KMS-11 (cell line): ENCODE data around the gene HPN.

Experiments used
- H2AFZ ChIP-seq: fragments of 200-600 bp; sonication (generic); 2 replicates; pipeline ENCODE4 v1.6.1; 2016; ENCODE audit warnings: antibody characterized with exemption, mixed run types, low read depth
- H3K27ac ChIP-seq: fragments of 200-600 bp; sonication (generic); 2 replicates; pipeline ENCODE4 v1.6.1; 2016; ENCODE audit warnings: mild to moderate bottlenecking, mixed run types
- H3K27me3 ChIP-seq: fragments of 200-600 bp; sonication (generic); 2 replicates; pipeline ENCODE4 v1.6.1; 2017; ENCODE audit warnings: mild to moderate bottlenecking, low read depth, mixed run types, moderate library complexity; ENCODE audit not compliant: insufficient read depth
- H3K36me3 ChIP-seq: fragments of 200-600 bp; sonication (generic); 2 replicates; pipeline ENCODE4 v1.6.1; 2017; ENCODE audit warnings: mild to moderate bottlenecking, mixed run types; ENCODE audit not compliant: insufficient read depth
- H3K4me1 ChIP-seq: fragments of 200-600 bp; sonication (generic); 2 replicates; pipeline ENCODE4 v1.6.1; 2016; ENCODE audit warnings: mild to moderate bottlenecking, low read depth, mixed run types; ENCODE audit not compliant: poor library complexity, severe bottlenecking
- H3K4me2 ChIP-seq: fragments of 200-600 bp; sonication (generic); 2 replicates; pipeline ENCODE4 v1.7.0; 2016; ENCODE audit warnings: mild to moderate bottlenecking, mixed run types
- H3K4me3 ChIP-seq: fragments of 200-600 bp; sonication (generic); IDR thresholded peaks from 2 replicates; pipeline ENCODE4 v1.6.1; 2017; ENCODE audit warnings: low read depth, low read length, mixed read lengths; ENCODE audit not compliant: insufficient read depth
- H3K79me2 ChIP-seq: fragments of 200-600 bp; sonication (generic); 2 replicates; pipeline ENCODE4 v1.6.1; 2016; ENCODE audit warnings: low read depth, mixed run types; ENCODE audit not compliant: insufficient read depth
- H3K9ac ChIP-seq: fragments of 200-600 bp; sonication (generic); 2 replicates; pipeline ENCODE4 v1.6.1; 2016; ENCODE audit warnings: mild to moderate bottlenecking, mixed run types
- H4K20me1 ChIP-seq: fragments of 200-600 bp; sonication (generic); 2 replicates; pipeline ENCODE4 v1.6.1; 2016; ENCODE audit warnings: mild to moderate bottlenecking, mixed run types; ENCODE audit not compliant: insufficient read depth
- CTCF ChIP-seq: fragments of 200-600 bp; sonication (generic); conservative IDR thresholded peaks from 2 replicates; pipeline ENCODE4 v1.6.1; 2017; ENCODE audit warnings: low read depth, mild to moderate bottlenecking, antibody characterized with exemption, low read length, moderate library complexity, mixed read lengths

HPN gene

DNA sequence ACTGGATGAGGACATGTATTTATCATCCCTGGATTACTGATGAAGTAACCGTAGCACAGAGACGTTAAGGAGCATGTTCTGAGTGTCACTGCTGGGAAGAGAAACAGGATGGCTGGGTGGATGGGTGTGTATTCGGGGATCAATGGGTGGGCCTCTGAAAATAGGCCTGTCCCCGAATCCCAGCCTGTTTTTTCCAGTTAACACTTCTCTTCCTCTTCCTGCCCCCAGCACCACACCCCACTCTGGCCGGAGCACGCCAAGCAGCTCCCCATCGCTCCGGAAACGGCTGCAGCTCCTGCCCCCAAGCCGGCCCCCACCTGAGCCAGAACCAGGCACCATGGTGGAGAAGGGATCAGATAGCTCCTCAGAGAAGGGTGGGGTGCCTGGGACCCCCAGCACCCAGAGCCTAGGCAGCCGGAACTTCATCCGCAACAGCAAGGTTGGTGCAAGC lies 32.6 kb upstream of the HPN start:
- H3K27me3 ChIP-seq: no peaks in the 10 kb centered on the region

DNA sequence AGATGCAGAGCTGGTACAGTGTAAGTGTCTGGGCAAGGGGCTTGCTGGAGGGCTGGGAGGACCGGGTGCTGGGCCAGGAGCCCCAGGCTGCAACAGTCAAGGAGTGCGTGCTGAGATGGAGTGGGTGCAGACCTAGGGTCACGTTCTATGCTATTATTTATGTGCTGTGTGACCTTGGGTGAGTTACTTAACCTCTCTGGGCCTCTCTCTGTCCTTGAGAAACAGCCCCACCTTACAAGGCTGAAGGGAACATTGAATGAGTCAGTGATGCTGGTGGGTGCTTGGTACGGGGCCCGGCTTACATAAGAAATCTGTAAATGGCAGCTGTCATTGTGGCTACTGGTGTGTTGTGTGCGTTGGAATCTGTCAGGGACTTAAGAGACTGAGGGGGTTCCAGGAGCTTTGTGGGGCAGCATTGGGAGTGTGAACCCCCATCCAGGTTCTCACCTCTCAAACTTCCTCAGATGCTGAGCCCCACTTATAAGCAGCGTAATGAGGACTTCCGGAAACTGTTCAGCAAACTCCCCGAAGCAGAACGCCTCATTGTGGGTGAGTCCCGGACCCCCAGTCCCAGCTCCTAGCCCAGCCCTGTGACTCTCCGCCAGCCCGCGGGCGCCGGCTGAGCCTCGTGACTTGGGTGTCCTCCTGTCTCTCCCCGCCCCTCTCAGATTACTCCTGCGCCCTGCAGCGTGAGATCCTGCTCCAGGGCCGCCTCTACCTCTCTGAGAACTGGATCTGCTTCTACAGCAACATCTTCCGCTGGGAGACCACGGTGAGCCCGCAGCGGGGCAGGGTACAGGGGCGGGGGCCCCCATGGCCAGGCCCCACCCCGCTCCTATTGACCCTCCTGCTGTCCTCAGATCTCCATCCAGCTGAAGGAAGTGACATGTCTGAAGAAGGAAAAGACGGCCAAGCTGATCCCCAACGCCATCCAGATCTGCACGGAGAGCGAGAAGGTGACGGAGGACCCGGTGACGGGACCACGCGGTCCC lies 31.8 kb upstream of the HPN start:
- Histone ChIP-seq H3K4me2 (no peak overlapping the region), H3K4me1 (no peaks in the 10 kb centered on the region), H3K4me3 (no peak overlapping the region), H3K27ac (no peak overlapping the region), H3K27me3 (no peaks in the 10 kb centered on the region), H3K79me2 (no peaks in the 10 kb centered on the region), H3K36me3 (no peaks in the 10 kb centered on the region), H3K9ac (no peak overlapping the region), H2AFZ (no peak overlapping the region), H4K20me1 (no peaks in the 10 kb centered on the region)
- no peak for TF ChIP-seq CTCF

More for the DNA sequence above, 32.6 kb upstream of the HPN start:
- H3K27ac ChIP-seq: no peak overlapping the region
- no peak for TF ChIP-seq CTCF
- no peak overlapping the region for H3K4me3 ChIP-seq
- H3K4me2 ChIP-seq: no peak overlapping the region
- no peaks in the 10 kb centered on the region for H3K79me2 ChIP-seq
- H3K9ac ChIP-seq: no peak overlapping the region
- no peaks in the 10 kb centered on the region for H3K36me3 ChIP-seq
- H2AFZ ChIP-seq: no peak overlapping the region
- H3K4me1 ChIP-seq: no peaks in the 10 kb centered on the region
- no peaks in the 10 kb centered on the region for H4K20me1 ChIP-seq

DNA sequence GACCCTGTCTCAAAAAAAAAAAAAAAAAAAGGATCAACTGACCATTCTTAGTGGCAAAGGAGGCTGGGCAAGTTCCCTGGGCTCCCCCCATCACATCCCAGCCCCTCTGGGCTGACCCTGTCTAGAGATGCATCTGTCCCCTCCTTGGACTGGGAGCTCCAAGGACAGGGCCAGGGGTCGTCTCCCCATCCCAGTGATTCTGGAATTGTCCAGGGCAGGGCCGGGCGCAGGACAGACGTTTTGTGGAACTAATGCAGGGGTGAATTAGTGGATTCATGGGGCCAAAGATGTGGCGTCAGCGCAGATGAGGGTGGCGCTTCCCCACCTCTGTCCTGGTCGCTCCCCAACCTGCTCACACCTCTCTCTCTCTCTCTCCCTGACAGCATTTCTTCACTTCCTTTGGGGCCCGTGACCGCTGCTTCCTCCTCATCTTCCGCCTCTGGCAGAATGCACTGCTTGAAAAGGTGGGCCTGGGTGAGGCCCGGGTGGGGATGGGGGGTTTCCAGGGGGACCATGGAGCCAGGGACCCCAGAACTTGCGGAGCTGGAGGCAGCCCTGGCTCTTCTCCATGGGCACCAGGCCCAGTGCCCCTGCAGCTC lies 30.3 kb upstream of the HPN start:
- H3K79me2 ChIP-seq: no peaks in the 10 kb centered on the region
- H2AFZ ChIP-seq: no peak overlapping the region
- no peak overlapping the region for H3K4me3 ChIP-seq
- no peak overlapping the region for H3K4me2 ChIP-seq
- no peak for TF ChIP-seq CTCF
- no peaks in the 10 kb centered on the region for H3K27me3 ChIP-seq
- no peak overlapping the region for H3K9ac ChIP-seq
- no peaks in the 10 kb centered on the region for H4K20me1 ChIP-seq
- no peak overlapping the region for H3K27ac ChIP-seq
- no peaks in the 10 kb centered on the region for H3K4me1 ChIP-seq
- H3K36me3 ChIP-seq: no peaks in the 10 kb centered on the region

DNA sequence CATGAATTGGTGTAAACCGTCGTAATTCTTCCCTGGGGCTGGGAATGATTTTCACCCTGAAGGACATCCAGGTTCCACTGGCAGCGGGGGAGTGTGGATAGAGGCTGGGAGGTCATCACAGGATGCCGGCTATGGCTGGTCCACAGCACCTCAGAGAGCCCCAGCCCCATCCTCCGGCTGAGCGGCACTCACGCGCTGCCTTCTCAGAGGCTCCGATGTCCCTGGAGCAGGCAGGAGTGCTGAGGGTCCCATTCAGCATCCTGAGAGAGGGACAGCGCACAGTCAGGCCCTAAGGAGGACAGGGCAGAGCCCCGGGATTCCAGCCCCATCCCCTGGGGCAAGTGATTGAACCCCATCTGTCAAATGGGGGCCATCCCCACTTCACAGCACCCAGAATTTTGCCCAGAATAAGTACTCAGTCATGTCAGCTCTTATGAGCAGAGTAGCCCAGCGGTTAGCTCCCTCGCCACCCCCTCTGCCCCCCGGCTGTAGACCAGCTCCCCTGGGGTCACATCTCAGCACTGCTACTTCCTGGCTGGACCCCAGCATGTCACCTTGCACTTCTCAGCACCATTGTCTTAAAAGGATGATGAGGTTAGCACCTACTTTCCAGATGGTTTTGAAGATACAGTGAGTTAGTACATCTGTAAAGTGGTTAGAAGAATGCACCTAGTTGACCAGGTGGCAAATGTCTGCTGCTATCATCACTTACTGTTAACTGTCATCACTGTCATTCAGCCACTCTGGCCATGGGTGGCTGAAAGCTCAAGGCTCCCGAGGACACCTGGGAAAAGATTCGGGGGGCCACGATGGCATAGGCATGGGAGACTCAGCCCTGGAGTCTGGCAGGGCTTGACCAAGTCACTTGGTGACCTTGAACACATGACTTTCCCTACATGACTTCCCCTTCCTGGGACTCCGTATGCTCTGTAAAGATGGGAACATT lies 29.5 kb upstream of the HPN start:
- Histone ChIP-seq H3K27me3 (no peaks in the 10 kb centered on the region), H3K4me1 (no peaks in the 10 kb centered on the region), H4K20me1 (no peaks in the 10 kb centered on the region), H3K4me3 (no peak overlapping the region), H3K4me2 (no peak overlapping the region), H3K79me2 (no peaks in the 10 kb centered on the region), H3K36me3 (no peaks in the 10 kb centered on the region), H2AFZ (no peak overlapping the region), H3K27ac (no peak overlapping the region), H3K9ac (no peak overlapping the region)
- TF ChIP-seq CTCF: no peak
